Gastroesophageal sphincter (tissue), 4 donors: ENCODE results near the gene CACNB4. TPM values are rescaled to one million over a fixed set of nuclear protein-coding genes. Genes with fewer than 3 reads are reported as not detected.

Experiments
- ATAC-seq: fragments of 150-250 bp; one replicate; pipeline ENCODE4 v1.9.1; 2016; ENCODE audit warnings: mild to moderate bottlenecking, moderate library complexity
- H3K27ac ChIP-seq, 4 donors: fragments of 200-600 bp; sonication (generic) in 3 of 4; 1 replicate in 3 of 4; 2 replicates in 1 of 4; pipeline ENCODE4 v1.5.1; 2016 to 2019
- H3K27me3 ChIP-seq: fragments of 200-600 bp; sonication (generic); one replicate; pipeline ENCODE4 v1.5.1; 2019
- H3K36me3 ChIP-seq, 2 donors: fragments of 200-600 bp; sonication (generic); one replicate each; pipeline ENCODE4 v1.5.1; 2019; ENCODE audit warnings: control low read depth in 1 of 2
- H3K4me1 ChIP-seq, 3 donors: fragments of 200-600 bp; sonication (generic); 1 replicate in 2 of 3; 2 replicates in 1 of 3; pipeline ENCODE4 v1.5.1; 2016 to 2019; ENCODE audit warnings: control low read depth in 2 of 3
- H3K4me3 ChIP-seq, 2 donors: fragments of 200-600 bp; sonication (generic); one replicate each; pipeline ENCODE4 v1.5.1; 2019; ENCODE audit warnings: mild to moderate bottlenecking in 1 of 2, moderate library complexity in 1 of 2
- H3K9me3 ChIP-seq, 3 donors: fragments of 200-600 bp; sonication (generic); one replicate each; pipeline ENCODE4 v1.5.1; 2017 to 2019; ENCODE audit warnings: control low read depth in 2 of 3
- CTCF ChIP-seq, 4 experiments: fragments of 200-600 bp in 2 of 4; fragments of 450-650 bp in 2 of 4; sonication (generic) in 1 of 4; IDR thresholded peaks; one replicate each; pipeline ENCODE4 v1.5.1; 2017 to 2019; ENCODE audit warnings: antibody characterized with exemption in 4 of 4, mild to moderate bottlenecking in 2 of 4, moderate library complexity in 2 of 4
- EP300 ChIP-seq: sonication (generic); formaldehyde crosslinking; IDR thresholded peaks from one replicate; pipeline ENCODE4 v1.6.1; 2017; ENCODE audit warnings: antibody characterized with exemption, mild to moderate bottlenecking
- POLR2A ChIP-seq, 2 donors: fragments of 450-650 bp; IDR thresholded peaks; one replicate each; pipeline ENCODE4 v1.6.1; 2017; ENCODE audit warnings: antibody characterized with exemption in 2 of 2, mild to moderate bottlenecking in 2 of 2, moderate library complexity in 1 of 2
- POLR2AphosphoS5 ChIP-seq: sonication (generic); formaldehyde crosslinking; IDR thresholded peaks from one replicate; pipeline ENCODE4 v1.6.1; 2017; ENCODE audit warnings: antibody characterized with exemption
- WGBS, 2 donors: methylation state at CpG; one replicate each; pipeline ENCODE4 v1.1.5; 2018; ENCODE audit warnings: low coverage in 1 of 2; 5-methylcytosine and 5-hydroxymethylcytosine counted together
- total RNA-seq, 4 donors: library from RNA; depleted of rRNA; stranded (reverse); fragments of >200 nt; gene quantifications; one replicate each; pipeline ENCODE4 v1.1.0, GENCODE V29; 2016

CACNB4 gene
- total RNA-seq, 4 donors from 2014 or later: 1.4 to 5.4 (median 1.9) TPM

GRCh38 chr2:152063325-152063924 is 35.4 kb downstream of the CACNB4 start:
- Histone ChIP-seq H3K4me3 (no peak overlapping the region), H3K27ac (peak overlapping the region in 1 of 4 donors; percentile 21), H3K9me3 (no peaks in the 10 kb centered on the region), H3K36me3 (no peaks in the 10 kb centered on the region), H3K4me1 (peaks cover 0 to 10% (median 0%) of the 10 kb centered on the region in 3 donors), H3K27me3 (no peaks in the 10 kb centered on the region)
- TF ChIP-seq POLR2AphosphoS5 (no peak), EP300 (no peak), CTCF (IDR thresholded peaks at IDR 0.05) (no peak), POLR2A (IDR thresholded peaks at IDR 0.05) (no peak)
- WGBS, 2 donors: 40 to 58% methylated on average over 3 of the region's 3 CpGs
- no peak for ATAC-seq

DNA sequence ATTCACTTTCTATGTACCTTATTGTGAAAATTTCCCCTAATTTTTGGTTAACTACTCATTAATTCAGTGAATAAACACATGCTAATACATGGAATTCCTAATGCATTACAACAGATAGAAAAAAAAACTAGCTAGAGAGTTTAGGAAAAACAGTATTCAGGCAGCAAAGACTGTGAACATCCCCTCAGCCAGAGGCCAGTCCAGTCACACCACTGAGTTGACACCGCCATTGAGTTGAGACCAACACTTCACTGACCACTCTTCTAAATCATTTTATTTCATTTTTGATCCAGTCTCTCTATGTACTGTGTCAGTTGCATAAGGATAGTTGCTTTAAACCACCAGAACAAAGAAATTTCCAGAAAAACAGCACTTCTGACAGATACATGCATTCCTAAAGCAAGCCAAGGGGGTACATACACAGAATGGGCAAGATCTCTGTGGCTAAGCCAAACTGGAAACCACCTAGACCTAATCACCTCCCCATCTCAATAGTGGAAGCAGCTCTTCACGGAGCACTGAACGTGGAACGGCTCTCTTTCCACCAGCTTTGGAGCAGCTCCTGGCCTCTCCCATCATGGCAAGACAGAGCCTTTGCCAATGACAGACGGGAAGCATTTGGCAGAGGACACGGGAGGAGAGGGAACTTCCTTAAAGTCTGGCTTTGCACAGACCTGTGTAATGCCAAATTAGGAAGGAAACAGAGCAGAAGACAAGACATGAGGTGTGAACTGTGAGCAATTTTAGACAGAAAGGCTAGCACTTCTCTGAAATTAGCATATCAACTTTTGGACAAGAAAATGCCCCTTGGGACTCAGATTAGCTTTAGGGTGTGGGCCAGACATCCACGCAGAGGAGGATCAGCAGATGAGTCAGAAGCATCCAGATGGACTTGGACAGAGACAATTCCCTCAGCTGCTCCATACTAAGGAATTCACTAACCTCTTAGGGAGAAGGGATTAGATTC is 36.4 kb downstream of the CACNB4 start:
- no peaks in the 10 kb centered on the region for H3K36me3 ChIP-seq
- ATAC-seq: peak; percentile 95
- peak overlapping the region in 3 of 4 donors; percentile 21 to 59 (median 54) for H3K27ac ChIP-seq
- H3K9me3 ChIP-seq: no peaks in the 10 kb centered on the region
- 38 to 43% methylated on average over 5 of the region's 7 CpGs for WGBS, 2 donors
- no peak for TF ChIP-seq POLR2A (IDR thresholded peaks at IDR 0.05)
- TF ChIP-seq POLR2AphosphoS5: peak; percentile 4
- H3K27me3 ChIP-seq: no peaks in the 10 kb centered on the region
- peak overlapping the region in 1 of 2 donors; percentile 3 for H3K4me3 ChIP-seq
- peaks cover 0 to 10% (median 0%) of the 10 kb centered on the region in 3 donors for H3K4me1 ChIP-seq

- ATAC-seq: no peak
- H3K36me3 ChIP-seq: no peaks in the 10 kb centered on the region
- TF ChIP-seq POLR2AphosphoS5: no peak
- TF ChIP-seq POLR2A (IDR thresholded peaks at IDR 0.05): no peak
- TF ChIP-seq EP300: no peak
- no peak for TF ChIP-seq CTCF (IDR thresholded peaks at IDR 0.05)
- peaks cover 0 to 10% (median 0%) of the 10 kb centered on the region in 3 donors for H3K4me1 ChIP-seq
- no peak overlapping the region for H3K4me3 ChIP-seq
- WGBS, 2 donors: 100% methylated on average over 1 of the region's 1 CpG; no CpG with 5 or more reads in 1 of the 2 donors
- H3K27ac ChIP-seq: no peak overlapping the region
- no peaks in the 10 kb centered on the region for H3K9me3 ChIP-seq
- no peaks in the 10 kb centered on the region for H3K27me3 ChIP-seq
Measured at GRCh38 chr2:152061383-152061782, 37.5 kb downstream of the CACNB4 start.

- no peak overlapping the region for H3K4me3 ChIP-seq
- WGBS, 2 donors: 100% methylated on average over 1 of the region's 1 CpG; no CpG with 5 or more reads in 1 of the 2 donors
- H3K27ac ChIP-seq: no peak overlapping the region
- no peak for ATAC-seq
- peaks cover 0 to 6% (median 0%) of the 10 kb centered on the region in 3 donors for H3K4me1 ChIP-seq
- H3K9me3 ChIP-seq: no peaks in the 10 kb centered on the region
- H3K36me3 ChIP-seq: no peaks in the 10 kb centered on the region
- no peaks in the 10 kb centered on the region for H3K27me3 ChIP-seq
- no peak for TF ChIP-seq CTCF (IDR thresholded peaks at IDR 0.05)
- TF ChIP-seq EP300: no peak
- no peak for TF ChIP-seq POLR2A (IDR thresholded peaks at IDR 0.05)
- TF ChIP-seq POLR2AphosphoS5: no peak
Measured at GRCh38 chr2:152058655-152059054, 40.2 kb downstream of the CACNB4 start.

GRCh38 chr2:152056418-152056817 is 42.4 kb downstream of the CACNB4 start:
- no peaks in the 10 kb centered on the region for H3K9me3 ChIP-seq
- H3K4me1 ChIP-seq: no peaks in the 10 kb centered on the region
- 79 to 89% methylated on average over 4 of the region's 4 CpGs for WGBS, 2 donors
- no peak overlapping the region for H3K4me3 ChIP-seq
- no peaks in the 10 kb centered on the region for H3K27me3 ChIP-seq
- no peak for TF ChIP-seq CTCF (IDR thresholded peaks at IDR 0.05)
- TF ChIP-seq POLR2AphosphoS5: no peak
- TF ChIP-seq EP300: no peak
- no peak for TF ChIP-seq POLR2A (IDR thresholded peaks at IDR 0.05)
- H3K36me3 ChIP-seq: no peaks in the 10 kb centered on the region
- ATAC-seq: no peak
- H3K27ac ChIP-seq: no peak overlapping the region
